Measurements from ENCODE around the gene GPN2.
"Not testable (repeated sequence)": the region's sequence is repeated elsewhere in the genome, so short reads cannot be mapped to it uniquely, and the experiment has no call there.

GPN2 gene

GRCh38 chr1:26856604-26857469 lies 33.2 kb downstream of the GPN2 start:
- no peak for DNase-seq

DNA sequence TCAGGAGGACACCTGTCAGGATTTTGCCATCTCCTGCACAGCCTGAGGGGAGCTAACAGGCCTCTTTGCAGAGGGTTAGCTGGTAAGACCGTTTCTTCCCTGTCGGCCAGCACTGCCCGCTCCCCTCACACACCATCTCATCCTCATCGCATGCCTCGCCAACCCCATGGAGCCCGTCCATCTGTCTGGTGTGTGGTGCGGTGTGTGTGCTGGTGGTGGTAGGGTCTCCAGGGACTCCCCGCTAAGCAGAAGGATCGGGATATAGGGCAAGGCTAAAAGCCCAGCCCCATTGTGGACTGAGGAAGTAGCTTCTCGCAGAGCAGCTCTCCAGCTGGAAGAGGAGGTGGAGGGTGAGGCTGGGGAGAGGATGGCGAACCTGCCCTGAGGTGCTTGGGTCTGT lies 33.9 kb downstream of the GPN2 start:
- no peak for DNase-seq

DNA sequence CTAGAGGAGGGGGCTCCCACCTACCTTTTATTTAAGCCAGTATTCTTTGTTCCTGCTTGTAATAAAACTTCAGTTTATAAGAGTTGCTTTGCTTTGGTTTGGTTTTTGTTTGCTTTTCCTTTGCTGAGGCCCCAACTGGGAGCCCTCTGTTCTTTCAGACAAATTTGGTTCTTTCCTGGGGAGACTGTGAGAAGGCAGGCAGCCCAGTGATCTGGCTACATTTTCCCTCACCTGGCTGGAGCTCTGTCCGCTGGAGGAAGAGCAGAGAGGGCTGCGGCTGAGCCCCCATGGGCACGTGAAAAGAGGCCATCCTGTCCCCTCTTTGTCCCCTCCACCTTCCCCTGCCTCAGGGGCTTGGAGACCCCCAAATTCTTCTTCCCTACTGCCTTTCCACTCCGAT lies 34.4 kb downstream of the GPN2 start:
- DNase-seq: no peak

GRCh38 chr1:26854906-26855305 lies 35.2 kb downstream of the GPN2 start:
- no peak for DNase-seq

DNA sequence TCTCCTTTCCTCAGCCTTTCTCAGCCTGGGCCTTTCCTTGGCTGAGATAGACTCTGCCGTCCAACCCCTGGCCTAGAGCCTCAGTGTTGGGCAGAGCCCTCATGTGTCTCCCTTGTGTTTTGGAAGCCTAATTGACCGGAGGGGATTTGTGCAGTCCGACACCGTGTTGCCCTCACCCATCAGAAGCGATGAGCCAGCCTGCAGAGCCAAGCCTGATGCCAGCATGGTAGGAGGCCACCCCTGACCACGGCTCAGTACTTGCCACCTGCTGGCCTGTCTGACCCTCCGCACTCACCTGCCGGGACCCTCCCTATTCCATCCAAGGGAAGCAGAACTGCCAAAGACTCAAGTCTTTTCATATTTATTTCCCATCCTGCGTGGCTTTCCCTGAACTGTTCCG lies 36.5 kb downstream of the GPN2 start:
- DNase-seq: no peak

GRCh38 chr1:26853156-26853555 lies 36.9 kb downstream of the GPN2 start:
- no peak for DNase-seq

GRCh38 chr1:26852701-26853100 lies 37.4 kb downstream of the GPN2 start:
- DNase-seq: no peak

- DNase-seq: no peak
These were observed 38.9 kb downstream of the GPN2 start for GRCh38 chr1:26851106-26851684.

- no peak for DNase-seq
These were observed 40.9 kb downstream of the GPN2 start for GRCh38 chr1:26848941-26849774.

DNA sequence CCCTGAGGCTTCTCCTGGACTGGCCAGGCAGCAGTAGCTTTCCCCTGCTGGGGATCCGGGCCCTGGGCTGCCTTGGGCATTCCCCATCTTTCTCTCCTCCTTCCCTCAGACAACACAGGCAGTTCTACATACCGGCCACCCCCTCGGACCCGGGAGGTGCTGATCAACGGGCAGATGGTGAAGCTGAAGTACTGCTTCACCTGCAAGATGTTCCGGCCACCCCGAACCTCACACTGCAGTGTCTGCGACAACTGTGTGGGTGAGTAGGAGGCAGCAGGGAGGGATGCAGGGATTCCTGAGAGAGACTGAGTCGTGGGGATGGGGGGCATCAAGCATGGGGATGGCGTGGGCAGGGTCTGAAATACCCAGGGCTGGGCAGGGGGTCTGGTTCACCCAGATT lies 41.6 kb downstream of the GPN2 start:
- no peak for DNase-seq

GRCh38 chr1:26847826-26848225 lies 42.3 kb downstream of the GPN2 start:
- DNase-seq: not testable (repeated sequence)

DNA sequence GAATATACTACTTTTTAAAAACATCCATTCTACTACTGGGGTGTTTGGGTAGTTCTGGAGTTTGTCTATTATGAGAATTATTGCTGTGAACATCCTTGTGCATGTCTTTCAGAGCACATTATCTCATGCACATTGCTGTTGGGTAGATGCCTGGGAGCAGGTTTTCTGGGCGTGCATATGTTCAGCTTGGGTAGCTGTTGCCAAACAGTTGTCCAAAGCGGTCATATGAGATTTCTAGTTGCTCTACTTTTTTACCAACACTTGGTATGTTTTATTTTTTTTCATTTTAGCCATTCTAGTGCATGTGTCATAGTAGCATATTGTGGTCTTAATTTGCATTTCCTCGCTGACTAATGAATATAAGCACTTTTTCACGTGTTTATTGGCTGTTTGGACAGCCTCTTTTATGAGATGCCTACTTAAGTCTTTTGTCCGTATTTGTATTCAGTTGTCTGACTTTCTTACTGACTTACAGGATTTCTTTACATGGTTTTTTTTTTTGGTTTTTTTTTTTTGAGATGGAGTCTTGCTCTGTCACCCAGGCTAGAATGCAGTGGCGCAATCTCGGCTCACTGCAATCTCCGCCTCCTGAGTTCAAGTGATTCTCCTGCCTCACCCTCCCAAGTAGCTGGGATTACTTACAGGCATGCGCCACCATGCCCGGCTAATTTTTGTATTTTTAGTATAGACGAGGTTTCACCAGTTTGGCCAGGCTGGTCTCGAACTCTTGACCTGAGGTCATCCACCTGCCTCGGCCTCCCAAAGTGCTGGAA lies 45.5 kb downstream of the GPN2 start:
- DNase-seq: no peak

GRCh38 chr1:26839779-26840178 lies 50.3 kb downstream of the GPN2 start:
- DNase-seq: no peak

- DNase-seq: no peak
These were observed 50.8 kb downstream of the GPN2 start for GRCh38 chr1:26839339-26839722.

DNA sequence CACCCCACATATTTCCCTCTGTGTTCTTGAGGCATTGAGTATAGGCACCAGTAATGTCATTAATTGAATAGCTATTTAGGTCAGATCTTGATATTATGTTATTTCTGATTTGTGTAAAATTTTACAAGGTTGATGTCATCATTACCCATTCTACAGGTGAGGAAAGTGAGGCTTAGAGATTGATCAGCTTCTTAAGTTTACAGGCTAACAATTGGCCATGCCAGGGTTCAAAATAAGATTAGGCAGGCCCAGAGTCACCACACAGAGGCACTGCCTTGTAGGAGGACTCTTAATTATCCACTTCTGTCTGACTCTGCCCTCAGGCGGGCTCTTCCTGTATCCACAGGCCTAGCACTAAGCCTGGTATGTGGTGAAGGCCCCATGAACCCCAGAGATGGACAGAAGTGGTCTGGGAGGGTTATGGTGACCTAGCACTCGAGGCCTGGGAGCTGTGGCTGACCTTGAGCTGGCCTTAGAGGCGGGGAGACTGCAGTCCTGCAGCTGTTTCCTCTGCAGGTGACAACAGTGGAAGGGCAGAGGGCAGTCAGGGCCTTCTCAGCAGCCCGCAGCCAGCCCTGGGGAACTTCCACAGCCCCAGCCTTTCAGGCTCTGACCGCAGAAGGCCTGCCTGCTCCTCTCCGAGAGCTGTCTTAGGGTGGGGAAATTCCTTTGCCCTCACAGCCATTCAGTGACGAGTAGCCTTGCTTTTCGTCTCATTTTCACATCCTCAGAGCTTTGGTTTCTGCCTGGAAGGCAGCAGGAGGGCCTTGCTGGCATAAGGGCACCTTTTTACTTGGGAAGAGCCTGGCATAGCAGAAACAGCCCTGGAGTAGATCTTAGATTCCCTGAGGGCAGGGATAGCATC lies 51.4 kb downstream of the GPN2 start:
- no peak for DNase-seq

GRCh38 chr1:26837665-26838064 lies 52.4 kb downstream of the GPN2 start:
- not testable (repeated sequence) for DNase-seq

DNA sequence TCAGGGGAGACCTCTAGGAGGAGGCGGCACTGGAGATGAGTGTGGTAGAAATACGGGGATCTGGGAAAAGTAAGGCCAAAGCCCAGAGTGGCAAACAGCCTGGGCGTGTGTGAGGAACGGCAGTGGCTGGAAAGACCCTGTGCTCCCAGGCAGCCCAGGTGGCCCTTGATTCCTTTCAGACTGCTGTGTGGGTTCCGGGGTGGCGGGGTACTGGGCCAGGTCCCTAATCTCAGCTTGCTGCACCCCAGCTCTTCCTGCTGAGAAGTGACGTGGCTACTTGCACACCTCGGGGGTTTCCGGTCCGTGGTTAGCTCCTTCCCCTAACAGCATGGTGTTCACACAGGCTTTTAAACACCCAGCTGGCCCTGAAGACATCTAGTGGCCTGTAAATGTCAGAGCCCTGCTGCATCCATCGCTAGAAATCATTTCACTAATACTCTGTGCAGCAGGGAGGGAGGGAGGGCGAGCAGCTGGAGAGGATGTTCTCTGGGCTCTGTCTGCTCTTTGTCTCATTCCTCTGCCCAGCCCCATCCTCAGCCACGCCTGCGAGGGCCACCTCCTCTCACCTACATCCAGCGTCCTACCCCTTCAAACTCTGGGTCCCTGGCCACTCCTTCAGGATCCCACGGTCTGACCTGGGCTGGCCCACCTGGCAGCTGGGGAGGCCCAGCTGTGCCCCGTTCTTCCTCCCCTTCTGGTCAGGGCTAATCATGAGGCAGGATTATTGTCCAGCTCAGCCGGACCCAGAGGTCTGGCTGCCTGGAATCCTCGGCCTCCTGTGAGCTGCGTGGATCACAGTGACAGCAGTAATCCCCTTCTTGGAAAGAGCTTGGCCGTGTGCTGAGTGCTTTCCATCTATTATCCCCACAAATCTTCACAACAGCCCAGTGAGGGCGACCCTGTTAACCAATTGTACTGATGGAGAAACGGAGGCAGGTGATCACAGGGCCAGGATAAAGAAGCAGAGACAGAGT lies 56.4 kb downstream of the GPN2 start:
- DNase-seq: no peak

- DNase-seq: no peak
These were observed 57.7 kb downstream of the GPN2 start for GRCh38 chr1:26832249-26832960.

- DNase-seq: no peak
These were observed 58.4 kb downstream of the GPN2 start for GRCh38 chr1:26831546-26832248.

Data from NCI-H1417 treated with DMSO at 0.1 percent for 48 hours (cell line).